NCI-H748 (cell line): ENCODE results near the gene FOXP3.

Experiments
- DNase-seq: peaks from one replicate; lab custom pipeline; 2025; ENCODE audit not compliant: unreplicated experiment; lab: John Stamatoyannopoulos, UW

FOXP3 gene

GRCh38 chrX:49276207-49276606, 11.7 kb upstream of the FOXP3 start:
- DNase-seq, result no peak

DNA sequence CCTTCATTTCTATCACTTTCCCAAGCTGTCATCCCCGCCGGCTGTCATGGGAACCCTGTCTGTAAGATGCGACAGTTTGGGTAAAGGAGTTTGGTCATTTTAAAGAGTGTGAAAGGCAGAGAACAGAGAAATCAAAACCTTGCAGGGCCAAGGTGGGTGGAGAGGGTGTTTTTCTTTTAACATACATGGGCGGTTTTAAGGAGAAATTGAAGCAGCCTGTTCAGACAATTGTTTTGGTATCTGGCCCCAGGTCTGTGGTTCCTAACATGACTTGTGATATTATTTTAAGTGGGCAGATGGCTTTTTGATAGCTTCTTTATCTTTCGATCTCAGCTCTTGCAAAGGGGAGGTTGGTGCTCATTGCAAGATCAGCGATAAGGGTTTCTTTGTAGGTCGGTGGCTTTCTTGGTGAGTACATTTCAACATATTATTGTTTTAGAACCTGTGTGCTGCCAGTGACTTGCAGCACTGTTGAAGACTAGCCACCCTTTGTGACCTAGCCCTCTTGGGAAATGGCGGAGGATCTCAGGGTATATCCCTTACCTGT, 8.7 kb upstream of the FOXP3 start:
- DNase-seq, result no peak

DNA sequence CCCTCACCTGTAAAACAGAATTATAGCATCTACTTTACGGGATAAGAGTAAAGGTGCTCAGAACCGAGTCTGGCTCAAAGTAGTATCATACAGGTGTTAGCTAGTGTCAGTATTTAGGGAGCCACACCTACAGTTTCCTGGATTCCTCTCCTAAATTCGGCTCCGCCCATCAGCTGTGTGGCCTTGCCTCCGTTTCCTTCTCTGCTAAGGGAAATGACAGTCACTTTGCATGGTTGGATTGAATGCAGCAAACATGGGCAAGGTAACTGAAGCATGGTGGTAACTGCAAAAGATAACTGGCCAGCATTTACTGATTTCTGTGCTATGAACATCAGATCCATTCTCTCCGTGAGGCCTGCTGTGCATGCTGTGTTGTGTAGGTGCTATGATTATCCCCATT, 7.9 kb upstream of the FOXP3 start:
- DNase-seq, result no peak

DNA sequence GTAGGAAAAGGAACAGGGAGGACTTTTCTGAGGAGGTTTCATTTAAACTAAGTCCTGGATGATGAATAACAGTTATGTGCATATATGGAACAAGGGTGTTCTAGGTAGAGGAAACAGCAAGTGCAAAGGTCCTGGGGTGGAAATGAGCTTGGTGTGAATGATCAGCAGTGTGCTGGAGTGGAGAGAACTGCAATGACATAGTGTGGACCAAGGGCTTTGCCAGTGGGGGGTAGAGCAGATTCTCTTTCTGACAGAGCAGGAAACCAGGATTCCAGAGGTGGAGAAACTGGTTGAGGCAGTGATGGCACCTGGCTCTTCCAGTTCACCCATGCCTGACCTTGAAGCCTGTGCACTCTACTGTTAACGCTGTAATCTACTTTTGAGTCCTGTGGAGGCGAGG, 6.8 kb upstream of the FOXP3 start:
- DNase-seq, result no peak

GRCh38 chrX:49270249-49270921, 5.9 kb upstream of the FOXP3 start:
- no peak for DNase-seq

DNA sequence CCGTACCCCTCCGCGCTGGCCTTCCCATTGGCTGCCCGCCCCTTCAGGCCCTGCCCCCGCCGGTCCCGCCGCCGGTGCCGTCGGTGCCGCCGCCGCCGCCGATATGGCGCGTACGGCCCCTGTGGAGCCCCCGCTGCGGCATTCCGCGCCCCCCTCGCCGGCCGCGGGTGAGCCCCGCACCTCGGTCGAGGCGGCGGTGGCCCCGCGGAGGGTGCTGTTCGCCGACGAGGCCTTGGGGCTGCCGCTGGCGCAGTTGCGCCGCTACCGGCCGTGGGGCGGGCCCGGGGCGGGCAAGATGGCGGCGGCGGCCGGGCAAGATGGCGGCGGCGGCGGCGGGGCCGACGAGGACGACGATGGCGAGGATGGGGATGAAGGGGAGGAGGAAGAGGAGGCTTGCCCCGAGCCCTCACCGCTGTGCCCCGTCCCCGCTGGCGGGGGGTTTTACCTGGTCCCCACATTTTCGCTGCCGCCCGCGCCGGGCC, 5.3 kb upstream of the FOXP3 start, which contains the start of gene PPP1R3F:
Gene PPP1R3F (plus strand): TSS at position 27 of the 482 bp plus-strand sequence. CDS start 77 bp downstream, at position 104.
- no peak for DNase-seq

DNA sequence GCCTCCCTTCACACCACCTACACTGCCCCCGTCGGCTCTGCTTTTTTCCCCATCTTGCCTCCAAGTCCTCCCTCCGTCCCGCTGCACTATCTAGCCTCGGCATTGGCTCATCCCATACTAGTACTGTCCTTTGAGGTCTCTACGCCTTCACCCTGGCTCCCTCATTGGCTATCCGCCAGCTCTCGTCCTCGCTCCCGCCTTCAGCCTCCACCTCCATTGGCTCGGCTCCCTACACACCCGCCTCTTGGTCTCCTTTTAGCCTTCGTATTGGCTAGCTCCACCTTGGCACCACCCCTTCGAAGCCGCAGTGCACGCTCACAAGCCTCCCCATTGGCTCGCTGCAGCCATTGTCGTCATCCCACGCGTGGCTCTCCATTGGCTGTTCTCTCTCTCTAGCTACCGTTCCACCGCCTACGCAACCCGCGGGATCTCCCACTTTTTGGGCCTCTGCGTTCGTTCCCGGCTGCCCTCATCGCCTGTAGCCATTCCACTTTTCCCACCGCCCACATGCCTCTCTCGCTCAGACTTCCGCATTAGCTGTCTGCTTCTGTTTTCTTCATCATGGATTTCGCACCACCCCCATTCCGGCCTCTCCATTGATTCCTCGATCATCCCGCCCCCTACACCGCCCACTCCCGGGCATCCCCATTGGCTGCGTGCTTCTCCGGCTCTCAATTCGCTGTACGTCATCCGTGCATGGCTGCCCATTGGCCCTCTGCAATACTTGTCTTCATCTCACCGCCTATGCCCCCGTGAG, 4.7 kb upstream of the FOXP3 start:
- peak; percentile 99 for DNase-seq

GRCh38 chrX:49268702-49269009, 4.1 kb upstream of the FOXP3 start:
- no peak for DNase-seq

DNA sequence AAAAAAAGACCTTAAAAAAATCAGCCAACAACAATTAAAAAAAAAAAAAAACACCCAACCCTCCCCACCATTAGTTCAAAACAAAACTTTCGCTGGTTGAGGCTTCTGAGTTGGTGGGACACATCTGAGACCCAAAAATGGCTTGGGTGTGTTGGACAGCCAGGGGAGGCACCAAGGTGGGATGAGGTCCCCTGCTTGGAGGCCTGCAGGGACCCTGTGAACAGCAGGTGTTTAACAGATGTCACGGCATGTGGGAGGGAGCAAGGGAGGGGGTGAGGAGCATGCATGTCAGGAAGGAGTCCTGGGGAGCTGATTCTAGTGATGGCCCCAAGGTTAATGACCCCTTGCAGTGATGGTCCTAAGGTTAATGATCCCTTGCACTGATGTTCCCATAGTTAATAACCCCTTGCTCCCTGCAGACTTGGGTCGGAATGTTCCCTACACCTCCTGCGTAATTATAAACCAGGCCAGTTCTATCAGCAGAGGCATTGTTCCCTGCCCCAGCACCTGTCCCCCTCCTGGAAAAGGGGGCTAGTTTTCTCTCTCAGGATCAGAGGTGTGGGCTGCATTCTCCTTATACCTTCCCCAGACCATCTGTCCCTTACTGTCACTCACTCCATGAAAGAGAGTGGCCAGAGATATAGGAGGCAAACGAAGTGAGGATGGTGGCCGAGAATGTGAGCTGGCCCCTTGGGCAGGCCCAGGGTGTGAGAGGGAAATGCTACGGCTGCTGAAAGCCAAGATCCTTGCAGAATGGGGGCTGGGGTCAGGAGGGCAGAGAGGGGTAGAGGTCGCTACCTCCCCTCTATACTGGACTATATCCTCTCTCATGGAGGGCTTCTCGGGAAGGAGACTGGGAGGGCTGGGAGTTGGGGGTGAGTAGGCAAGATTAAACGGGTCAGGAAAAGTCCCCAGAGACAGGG, 2.3 kb upstream of the FOXP3 start:
- no peak for DNase-seq

DNA sequence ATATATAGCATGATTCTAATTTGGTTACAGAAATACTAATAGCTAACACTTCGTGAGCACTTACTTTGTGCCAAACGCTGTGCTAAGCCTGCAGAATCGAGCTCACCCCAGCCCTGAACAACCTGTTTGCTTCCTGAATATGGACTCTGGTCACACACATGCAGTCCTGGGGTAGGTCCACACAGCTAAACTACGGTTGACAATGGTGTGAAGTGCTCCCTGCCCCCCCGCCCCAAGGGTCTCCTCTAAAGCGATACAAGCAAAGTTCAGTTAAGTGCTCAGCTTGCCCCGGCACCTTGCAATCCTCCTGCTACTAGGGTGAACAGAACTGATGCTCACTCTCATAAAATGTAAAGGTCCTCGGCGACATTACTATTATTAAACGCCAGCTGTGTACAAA, 879 bp downstream of the FOXP3 start:
- no peak for DNase-seq

GRCh38 chrX:49262603-49263002, 1.9 kb downstream of the FOXP3 start:
- no peak for DNase-seq

- no peak for DNase-seq
Observed at GRCh38 chrX:49260221-49260985, 4.1 kb downstream of the FOXP3 start.

DNA sequence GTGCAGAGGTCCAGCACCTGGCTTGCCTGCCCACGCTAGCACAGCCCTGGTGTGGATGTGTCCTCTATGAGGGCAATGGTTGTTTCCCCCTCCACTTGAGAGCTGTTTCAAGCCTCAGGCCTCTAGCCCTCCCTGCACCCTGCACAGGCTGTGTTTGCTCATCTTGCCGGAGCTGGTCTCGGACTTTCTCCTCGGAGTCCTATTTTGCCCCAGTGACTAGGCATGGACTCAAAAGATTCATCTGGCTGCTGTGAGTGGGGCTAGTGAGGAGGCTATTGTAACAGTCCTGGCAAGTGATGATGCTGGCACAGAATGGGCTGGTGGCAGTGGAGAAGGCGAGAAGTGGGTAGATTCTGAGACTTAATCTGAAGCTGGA, 5.8 kb downstream of the FOXP3 start:
- DNase-seq, result no peak

DNA sequence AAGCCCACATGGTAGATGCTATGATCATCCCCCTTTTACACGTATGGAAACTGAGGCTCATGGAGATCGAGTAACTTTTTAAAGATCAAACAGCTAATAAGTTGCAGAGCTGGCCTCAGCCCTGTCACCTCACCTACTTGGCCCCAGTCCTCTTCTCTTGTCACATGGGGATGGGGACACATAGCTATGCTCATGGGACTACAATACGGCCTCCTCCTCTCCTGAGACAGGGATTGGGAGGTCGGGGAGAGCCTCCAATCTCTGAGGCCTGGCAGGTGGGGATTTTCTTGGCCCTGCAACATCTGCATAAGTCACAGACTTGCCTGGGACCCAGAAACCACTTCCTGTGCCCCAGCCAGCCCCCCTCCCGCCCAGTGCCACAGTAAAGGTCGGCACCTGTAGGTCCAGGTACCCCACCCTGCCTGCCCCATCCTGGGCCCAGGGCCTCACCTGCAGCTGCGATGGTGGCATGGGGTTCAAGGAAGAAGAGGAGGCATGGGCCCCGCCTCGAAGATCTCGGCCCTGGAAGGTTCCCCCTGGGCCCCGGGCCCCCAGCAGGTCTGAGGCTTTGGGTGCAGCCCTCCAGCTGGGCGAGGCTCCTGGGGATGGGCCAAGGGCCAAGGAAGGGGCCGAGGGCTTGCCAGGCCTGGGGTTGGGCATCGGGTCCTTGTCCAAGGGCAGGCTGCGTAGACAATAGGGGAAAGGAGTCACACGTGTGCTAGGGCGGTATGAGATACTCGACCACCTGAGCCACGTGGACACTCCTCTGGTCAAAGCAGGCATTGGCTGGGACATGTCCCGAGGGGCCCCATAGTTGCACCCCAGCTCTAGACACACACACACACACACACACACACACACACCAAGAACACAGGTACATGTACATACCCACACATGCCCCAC, 6.4 kb downstream of the FOXP3 start:
- no peak for DNase-seq

GRCh38 chrX:49257074-49257790, 7.3 kb downstream of the FOXP3 start:
- no peak for DNase-seq

GRCh38 chrX:49256268-49256995, 8.1 kb downstream of the FOXP3 start:
- no peak for DNase-seq

GRCh38 chrX:49254639-49255038, 9.9 kb downstream of the FOXP3 start:
- DNase-seq, result no peak

DNA sequence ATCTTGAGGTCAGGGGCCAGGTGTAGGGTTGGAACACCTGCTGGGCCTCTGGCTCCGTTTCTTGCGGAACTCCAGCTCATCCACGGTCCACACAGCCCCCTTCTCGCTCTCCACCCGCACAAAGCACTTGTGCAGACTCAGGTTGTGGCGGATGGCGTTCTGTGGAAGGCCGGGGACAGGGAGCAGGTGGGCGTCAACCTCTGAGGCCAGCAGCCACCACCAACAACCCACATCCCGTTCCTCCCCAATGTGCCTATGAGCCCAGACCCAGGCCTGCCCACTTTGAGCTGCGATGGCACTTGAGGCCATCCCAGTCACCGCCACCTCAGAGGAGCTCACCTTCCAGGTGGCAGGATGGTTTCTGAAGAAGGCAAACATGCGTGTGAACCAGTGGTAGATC, 13.2 kb downstream of the FOXP3 start:
- no peak for DNase-seq
